NCI-H2196 (cell line): ENCODE data around the gene HOXA1.

Experiments used
- DNase-seq: peaks from one replicate; lab custom pipeline; 2025; ENCODE audit not compliant: unreplicated experiment; lab: John Stamatoyannopoulos, UW

The HOXA1 gene

DNA sequence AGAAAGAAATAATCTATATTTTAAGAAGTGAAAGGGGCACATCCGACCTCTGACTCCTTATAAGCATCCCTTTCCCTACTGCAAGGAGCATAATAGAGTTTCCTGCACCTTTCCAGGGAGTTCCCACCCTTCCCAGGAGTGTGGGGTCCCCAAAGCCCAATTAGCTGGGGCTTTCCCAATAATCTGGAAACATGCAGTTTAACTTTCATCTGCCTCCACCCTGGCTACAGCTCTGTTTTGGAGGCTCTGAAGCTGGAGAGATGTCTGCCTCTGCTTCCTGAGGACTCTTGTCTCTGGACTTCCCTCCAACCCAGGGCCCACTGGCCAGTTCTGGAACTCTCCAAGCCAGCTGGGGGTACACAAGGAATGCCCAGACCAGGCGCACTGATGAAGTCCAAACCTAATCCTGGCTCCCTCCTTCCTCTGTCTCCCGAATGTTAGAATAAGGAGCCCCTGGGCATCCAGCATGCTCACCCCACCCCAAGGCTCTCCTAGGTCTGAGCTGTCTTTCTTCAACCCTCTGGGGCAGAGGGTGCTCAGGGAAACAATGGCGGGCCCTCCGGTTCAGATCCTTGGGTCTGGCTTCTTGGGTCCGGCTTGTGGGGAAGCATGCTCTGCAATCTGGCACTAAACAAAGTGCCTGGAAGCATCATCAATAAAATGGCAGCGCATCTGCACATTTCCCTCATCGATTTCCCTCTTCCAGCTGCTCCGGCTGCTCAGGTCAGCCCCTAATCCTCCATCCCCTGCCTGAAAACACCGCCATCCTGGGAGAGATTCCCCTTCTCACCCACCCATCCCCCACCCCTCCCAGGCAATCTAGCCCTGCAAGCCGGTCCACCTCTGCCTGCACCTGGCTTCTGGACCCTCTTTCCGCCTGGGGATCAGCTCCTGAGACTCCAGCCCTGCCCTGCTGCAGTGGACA, 21.4 kb upstream of the HOXA1 start:
- no peak for DNase-seq

GRCh38 chr7:27116031-27116961, 20.5 kb upstream of the HOXA1 start:
- no peak for DNase-seq

DNA sequence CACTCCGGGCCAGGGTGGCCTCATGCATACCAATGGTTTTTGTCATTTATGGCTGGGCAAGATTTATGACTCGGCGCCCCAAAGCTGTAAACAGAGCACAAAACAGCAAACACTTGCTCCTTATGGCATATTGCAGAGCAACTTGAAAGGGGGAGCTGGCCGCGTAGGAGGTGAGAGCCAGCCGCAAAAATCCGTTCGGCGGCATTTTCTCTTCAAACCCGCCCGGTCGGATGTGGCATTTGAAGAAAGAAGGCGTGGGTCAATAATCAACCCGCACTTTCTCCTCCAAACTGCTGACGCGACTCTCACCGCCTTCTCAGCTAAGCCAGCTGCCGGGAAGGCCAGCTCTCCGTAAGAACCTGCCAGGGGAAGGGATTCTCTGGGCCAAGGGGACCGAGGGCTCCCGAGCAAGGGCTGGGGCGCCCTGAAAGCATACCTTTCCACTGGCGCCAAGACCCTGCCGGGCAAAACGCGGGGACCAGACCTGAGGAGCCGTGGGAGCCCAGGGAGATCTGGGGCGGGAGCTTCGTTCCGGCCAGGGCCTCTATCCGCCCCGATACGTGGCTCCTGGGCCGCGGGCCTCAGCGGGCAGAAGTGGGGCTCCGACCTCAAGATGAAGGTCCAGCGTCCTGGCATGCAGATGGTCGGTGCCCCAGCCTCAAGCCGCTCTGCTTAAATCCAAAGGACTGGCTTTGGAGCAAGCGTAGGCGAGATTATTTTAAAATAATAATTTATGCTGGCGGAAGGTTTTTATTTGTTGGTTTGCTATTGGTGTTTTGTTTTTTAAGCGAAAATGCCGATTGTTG, 19.6 kb upstream of the HOXA1 start:
- no peak for DNase-seq

DNA sequence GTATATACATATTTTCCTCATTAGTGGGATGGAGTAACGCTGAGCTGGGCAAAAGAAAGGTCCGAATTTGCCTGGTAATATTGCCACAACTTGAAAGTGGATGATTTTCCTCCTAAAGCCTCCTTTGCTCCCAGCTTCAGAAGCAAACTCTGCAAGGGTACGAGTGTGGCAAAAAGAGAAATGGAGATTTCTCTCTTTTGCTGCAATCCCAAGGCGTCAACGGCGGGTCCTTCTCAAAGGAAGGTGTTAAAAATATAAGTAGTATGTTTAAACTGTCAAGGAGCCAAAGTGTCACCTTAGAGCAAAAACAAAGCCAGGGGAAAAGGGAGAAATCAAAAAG, 19.1 kb upstream of the HOXA1 start:
- DNase-seq = no peak

GRCh38 chr7:27113991-27114769, 18.4 kb upstream of the HOXA1 start:
- no peak for DNase-seq

DNA sequence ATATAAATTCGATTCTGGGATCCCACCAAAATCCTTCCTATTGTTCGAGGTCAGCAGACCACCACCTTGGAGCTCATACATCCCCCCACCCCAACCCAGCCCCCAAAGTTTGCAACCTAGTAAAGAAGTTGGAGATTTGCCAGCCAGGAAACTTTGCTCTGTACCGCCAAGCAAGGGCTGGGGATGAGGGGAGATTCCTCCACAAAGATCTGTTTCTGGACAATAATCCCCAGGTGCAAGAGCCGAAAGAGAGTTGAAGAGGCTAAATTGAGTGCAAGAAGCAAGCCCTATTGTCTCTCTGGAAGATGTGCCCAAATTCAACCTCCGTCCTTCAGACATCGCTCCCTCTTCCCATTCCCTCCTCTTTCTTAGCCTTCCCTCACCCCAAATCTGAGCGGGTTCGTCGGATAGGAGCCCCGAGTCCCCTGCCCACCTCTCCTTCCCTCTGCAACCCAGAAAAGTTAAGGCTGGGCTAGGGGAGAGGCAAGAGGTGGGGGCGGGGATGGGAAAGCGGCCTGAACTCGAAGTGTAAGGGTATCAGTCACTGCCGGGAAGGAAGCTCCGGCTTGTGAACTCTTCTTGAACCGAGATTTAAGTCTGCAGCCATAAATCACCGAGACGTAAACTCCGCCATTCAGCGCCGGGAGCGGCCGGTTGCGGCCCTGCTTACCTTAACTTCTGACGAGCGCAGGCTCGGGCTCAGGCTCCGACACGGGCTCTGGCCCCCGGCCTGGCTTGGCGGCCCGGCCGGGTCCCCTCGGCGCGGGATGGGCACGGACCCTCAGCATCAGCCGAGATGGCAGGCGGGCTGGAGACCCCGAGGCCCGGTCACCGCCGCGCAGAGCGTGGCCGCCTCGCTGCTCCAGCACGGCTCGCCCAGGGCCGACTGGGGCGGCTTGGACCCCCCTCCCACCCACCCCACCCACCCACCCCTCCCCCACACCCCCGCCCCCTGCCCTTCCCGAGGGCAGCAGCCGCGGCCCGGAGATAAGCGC, 17.5 kb upstream of the HOXA1 start:
- no peak for DNase-seq

- no peak for DNase-seq
Observed at GRCh38 chr7:27112361-27112760, 16.6 kb upstream of the HOXA1 start.

DNA sequence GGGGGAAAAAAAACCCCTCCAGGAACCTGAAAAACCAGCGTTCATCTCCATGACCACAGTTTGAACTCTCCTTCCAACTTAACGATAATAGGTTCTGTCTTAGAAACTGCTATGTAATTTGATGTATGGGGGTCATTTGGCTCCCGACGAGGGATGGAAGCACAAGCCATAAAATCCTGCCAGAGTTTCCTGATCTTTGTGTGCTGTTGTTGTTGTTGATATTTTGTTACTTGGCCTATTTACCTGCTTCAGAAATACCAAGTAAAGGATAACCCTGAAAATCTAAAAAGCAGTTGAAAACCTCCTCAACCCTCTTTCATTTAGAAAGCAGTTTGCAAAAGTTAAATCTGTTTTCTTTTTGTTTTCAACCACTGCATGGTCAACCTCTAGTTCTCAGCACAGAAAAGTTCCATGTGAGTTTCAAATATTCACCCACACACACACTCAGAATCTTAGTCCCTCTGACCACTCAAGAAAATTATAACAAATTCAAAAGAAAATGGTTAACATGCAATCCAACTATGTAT, 16.0 kb upstream of the HOXA1 start:
- no peak for DNase-seq

- DNase-seq = no peak
Observed at GRCh38 chr7:27111042-27111750, 15.4 kb upstream of the HOXA1 start.

- DNase-seq = no peak
Observed at GRCh38 chr7:27110186-27111031, 14.6 kb upstream of the HOXA1 start.

DNA sequence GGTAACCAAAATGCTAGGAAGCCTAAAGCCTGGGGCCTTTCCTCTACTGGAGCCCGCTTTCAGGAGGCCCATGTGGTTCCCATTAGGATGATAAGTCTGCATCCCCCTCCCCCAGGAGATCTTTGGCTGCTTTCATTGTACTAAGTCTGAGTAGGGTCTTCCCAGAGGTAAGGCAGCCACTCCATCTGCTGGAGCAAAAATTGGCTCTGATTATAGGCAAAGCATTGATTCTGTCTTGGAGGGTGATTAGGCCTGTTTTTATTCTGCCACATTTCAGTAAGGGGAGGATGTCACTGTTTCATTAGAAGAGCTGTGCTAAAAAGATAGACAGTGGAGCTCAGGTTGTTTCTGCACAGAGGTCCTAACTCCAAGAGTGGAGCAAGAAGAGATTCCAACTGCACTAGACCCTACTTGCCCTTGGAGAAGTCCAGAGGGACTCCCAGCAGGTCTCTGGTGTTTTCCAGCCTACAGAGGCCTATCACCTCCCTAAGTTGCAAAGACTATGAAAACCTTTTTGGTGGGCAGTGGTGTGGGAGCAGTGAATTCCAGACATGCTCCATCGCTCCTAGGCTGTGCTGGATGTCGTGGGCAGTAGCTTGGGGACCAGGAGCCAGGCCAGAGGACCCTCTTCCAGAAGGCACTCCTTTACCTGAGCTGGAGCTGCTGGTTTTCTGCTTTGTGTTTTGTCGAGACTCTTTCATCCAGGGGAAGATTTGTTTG, 13.8 kb upstream of the HOXA1 start:
- DNase-seq = no peak

DNA sequence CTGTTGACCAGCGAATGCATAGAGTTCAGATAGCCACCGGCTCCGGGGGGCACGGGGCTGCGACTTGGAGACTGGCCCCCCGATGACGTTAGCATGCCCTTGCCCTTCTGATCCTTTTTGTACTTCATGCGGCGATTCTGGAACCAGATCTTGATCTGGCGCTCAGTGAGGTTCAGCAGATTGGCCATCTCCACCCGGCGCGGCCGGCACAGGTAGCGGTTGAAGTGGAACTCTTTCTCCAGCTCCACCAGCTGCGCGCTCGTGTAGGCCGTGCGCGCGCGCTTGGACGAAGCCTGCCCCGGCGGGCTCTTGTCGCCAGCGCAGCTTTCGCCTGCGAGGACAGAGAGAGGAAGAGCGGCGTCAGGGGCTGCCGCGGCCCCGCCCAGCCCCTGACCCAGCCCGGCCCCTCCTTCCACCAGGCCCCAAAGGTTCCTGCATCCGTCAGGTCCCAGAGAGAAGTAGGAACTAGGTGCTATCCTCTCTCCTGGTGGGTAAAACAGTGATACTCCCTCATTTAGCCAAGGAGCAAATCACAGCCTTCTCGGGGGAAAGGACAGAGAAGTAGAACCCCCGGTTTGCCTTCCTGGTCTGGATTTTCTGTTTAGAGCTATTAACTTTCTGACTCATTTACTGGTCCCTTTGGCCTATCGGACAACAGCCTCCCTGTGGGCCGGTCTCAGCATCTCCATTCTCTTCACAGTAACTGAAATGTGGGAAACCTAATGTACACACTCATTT, 12.8 kb upstream of the HOXA1 start:
- DNase-seq = no peak

- no peak for DNase-seq
Observed at GRCh38 chr7:27107391-27108381, 11.9 kb upstream of the HOXA1 start.

GRCh38 chr7:27106901-27107240, 11.1 kb upstream of the HOXA1 start:
- DNase-seq = no peak
